Heart right ventricle (tissue), 16 donors: Measurements from ENCODE around the gene HIC1. TPM values are rescaled to one million over a fixed set of nuclear protein-coding genes. Genes with fewer than 3 reads are reported as not detected.

Source experiments
- ATAC-seq, 8 donors: fragments of 200-7000 bp; cut with Tn5 transposase; one replicate each; pipeline ENCODE4 v1.9.1; 2020; ENCODE audit warnings: mild to moderate bottlenecking in 8 of 8, moderate library complexity in 8 of 8, moderate number of reproducible peaks in 1 of 8
- DNase-seq, 2 donors: peaks; one replicate each; pipeline ENCODE4 v3.0.0-alpha.2; 2020
- H3K27ac ChIP-seq, 10 donors: fragments of 200-600 bp; sonication (generic) in 2 of 10; one replicate each; pipeline versions ENCODE4 v1.5.0 to v1.8.0; 2020 to 2022; ENCODE audit warnings: mild to moderate bottlenecking in 3 of 10
- H3K27me3 ChIP-seq, 7 donors: fragments of 200-600 bp; one replicate each; pipeline ENCODE4 v1.8.0; 2021 to 2022; ENCODE audit warnings: mild to moderate bottlenecking in 2 of 7
- H3K36me3 ChIP-seq, 9 donors: fragments of 200-600 bp; sonication (generic) in 1 of 9; one replicate each; pipeline versions ENCODE4 v1.5.0 to v1.8.0; 2020 to 2022; ENCODE audit warnings: mild to moderate bottlenecking in 2 of 9
- H3K4me1 ChIP-seq, 9 donors: fragments of 200-600 bp; sonication (generic) in 1 of 9; one replicate each; pipeline versions ENCODE4 v1.5.0 to v1.8.0; 2020 to 2022; ENCODE audit warnings: mild to moderate bottlenecking in 4 of 9
- H3K4me3 ChIP-seq, 10 donors: fragments of 200-600 bp; sonication (generic) in 2 of 10; one replicate each; pipeline versions ENCODE4 v1.5.0 to v1.8.0; 2020 to 2022; ENCODE audit warnings: mild to moderate bottlenecking in 7 of 10, moderate library complexity in 2 of 10
- H3K9me3 ChIP-seq, 11 donors: fragments of 200-600 bp in 10 of 11; sonication (generic) in 2 of 11; one replicate each; pipeline versions ENCODE4 v1.5.0 to v1.8.0; 2013 to 2022; ENCODE audit warnings: mild to moderate bottlenecking in 2 of 11, control low read depth in 1 of 11, moderate library complexity in 1 of 11
- WGBS, 2 donors: extraction: QIAGEN DNeasy Blood & Tissue Kit; methylation state at CpG; one replicate each; pipeline ENCODE4 v1.1.7; 2013; ENCODE audit warnings: inconsistent platforms in 1 of 2; 5-methylcytosine and 5-hydroxymethylcytosine counted together
- intact Hi-C, 10 donors: fragments of 100-400 bp; cut with DNase I; formaldehyde crosslinking; loops; one replicate each; pipeline versions ENCODE4 v1.11.1 to v1.14.2; 2022
- polyA plus RNA-seq, 2 donors: library from polyadenylated mRNA; stranded (reverse); fragments of 200-250 nt; gene quantifications; one replicate each; pipeline ENCODE4 v1.2.3, GENCODE V29; 2013
- total RNA-seq, 10 donors: library from RNA; stranded (reverse); fragmentation: NEBNext Ultra II Directional in 3 of 10; extraction: Animal tissue kit (Norgen Biotek cat#: 25700) in 3 of 10; gene quantifications; one replicate each; pipeline versions ENCODE4 v1.2.1 to v1.2.4, GENCODE V29; 2021 to 2023
- TF ChIP-seq, protein P1 (sequence below), 9 donors: fragments of 200-600 bp; sonication (generic) in 2 of 9; IDR thresholded peaks; one replicate each; pipeline versions ENCODE4 v1.5.0 to v1.8.0; 2021 to 2022; ENCODE audit warnings: antibody characterized with exemption in 9 of 9, mild to moderate bottlenecking in 5 of 9, moderate library complexity in 1 of 9
- donor health status: Arrhythmogenic right ventricular cardiomyopathy.
- donor health status: ischemic (EF 13 %, LVEDD 7.1; RV severe dilation, severe dysfunction).
- donor health status: healthy with polysubstance abuse.
- donor health status: DM: no; HTN: yes; CAD: no.
- donor health status: DM: no; HTN: no; CAD: no.
- donor health status: ischemic (EF 25% LVEDD 6.9; RV normal size, moderate dysfunction).
- donor health status: ischemic (EF 25% LVEDD 5.7; RV mildly dilated, moderate dysfunction).
- donor health status: healthy.
- donor health status: DM: yes; HTN: yes; CAD: no.
- donor health status: Ischemic cardiomyopathy.
- donor health status: ischemic (EF 35%, LVEDD 5.7; RV mildly dilated, moderate dysfunction).
- donor health status: nonischemic (EF 11% LVEDD 7.7; RV severe dilation, severe dysfunction).
- donor health status: DM: yes; HTN: yes; CAD: no.
- donor health status: PGD.
- donor health status: ischemic (EF 29% LVEDD 5.4; RV normal size, mild dysfunction).
- donor health status: nonischemic (EF 23%, LVEDD 6.1; RV moderate dilation, normal function).

Gene HIC1
- total and polyA plus RNA-seq, 12 donors = 3.5 to 37.5 (median 12.1) TPM

DNA sequence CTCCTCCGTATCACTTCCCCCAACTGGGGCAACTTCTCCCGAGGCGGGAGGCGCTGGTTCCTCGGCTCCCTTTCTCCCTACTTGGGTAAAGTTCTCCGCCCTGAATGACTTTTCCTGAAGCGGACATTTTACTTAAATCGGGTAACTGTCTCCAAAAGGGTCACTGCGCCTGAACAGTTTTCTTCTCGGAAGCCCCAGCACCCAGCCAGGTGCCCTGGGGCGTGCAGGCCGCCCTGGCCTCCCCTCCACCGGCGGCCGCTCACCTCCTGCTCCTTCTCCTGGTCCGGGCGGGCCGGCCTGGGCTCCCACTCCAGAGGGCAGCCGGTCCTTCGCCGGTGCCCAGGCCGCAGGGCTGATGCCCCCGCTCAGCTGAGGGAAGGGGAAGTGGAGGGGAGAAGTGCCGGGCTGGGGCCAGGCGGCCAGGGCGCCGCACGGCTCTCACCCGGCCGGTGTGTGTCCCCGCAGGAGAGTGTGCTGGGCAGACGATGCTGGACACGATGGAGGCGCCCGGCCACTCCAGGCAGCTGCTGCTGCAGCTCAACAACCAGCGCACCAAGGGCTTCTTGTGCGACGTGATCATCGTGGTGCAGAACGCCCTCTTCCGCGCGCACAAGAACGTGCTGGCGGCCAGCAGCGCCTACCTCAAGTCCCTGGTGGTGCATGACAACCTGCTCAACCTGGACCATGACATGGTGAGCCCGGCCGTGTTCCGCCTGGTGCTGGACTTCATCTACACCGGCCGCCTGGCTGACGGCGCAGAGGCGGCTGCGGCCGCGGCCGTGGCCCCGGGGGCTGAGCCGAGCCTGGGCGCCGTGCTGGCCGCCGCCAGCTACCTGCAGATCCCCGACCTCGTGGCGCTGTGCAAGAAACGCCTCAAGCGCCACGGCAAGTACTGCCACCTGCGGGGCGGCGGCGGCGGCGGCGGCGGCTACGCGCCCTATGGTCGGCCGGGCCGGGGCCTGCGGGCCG, 1.6 kb downstream of the HIC1 start:
- intact Hi-C loops = loop anchor here in 7 of 10 donors (5.0 to 10.0 kb wide), 7 partner anchors 36 to 338 kb away; no protein-coding TSS in a partner anchor
- peaks cover 0 to 66% (median 12%) of the 10 kb centered on the region in 7 donors for H3K27me3 ChIP-seq
- H3K4me1 ChIP-seq = peaks cover 28 to 73% (median 58%) of the 10 kb centered on the region in 9 donors

DNA sequence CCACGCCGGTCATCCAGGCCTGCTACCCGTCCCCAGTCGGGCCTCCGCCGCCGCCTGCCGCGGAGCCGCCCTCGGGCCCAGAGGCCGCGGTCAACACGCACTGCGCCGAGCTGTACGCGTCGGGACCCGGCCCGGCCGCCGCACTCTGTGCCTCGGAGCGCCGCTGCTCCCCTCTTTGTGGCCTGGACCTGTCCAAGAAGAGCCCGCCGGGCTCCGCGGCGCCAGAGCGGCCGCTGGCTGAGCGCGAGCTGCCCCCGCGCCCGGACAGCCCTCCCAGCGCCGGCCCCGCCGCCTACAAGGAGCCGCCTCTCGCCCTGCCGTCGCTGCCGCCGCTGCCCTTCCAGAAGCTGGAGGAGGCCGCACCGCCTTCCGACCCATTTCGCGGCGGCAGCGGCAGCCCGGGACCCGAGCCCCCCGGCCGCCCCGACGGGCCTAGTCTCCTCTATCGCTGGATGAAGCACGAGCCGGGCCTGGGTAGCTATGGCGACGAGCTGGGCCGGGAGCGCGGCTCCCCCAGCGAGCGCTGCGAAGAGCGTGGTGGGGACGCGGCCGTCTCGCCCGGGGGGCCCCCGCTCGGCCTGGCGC, 2.4 kb downstream of the HIC1 start:
- H3K36me3 ChIP-seq = peaks cover 0 to 56% (median 0%) of the 10 kb centered on the region in 9 donors
- intact Hi-C loops = loop anchor here in 7 of 10 donors (5.0 to 10.0 kb wide), 7 partner anchors 35 to 338 kb away; no protein-coding TSS in a partner anchor
- peak overlapping the region; percentile 28 to 83 (median 71) for H3K4me3 ChIP-seq
- peaks cover 32 to 75% (median 64%) of the 10 kb centered on the region in 9 donors for H3K4me1 ChIP-seq
- peaks cover 0 to 59% (median 11%) of the 10 kb centered on the region in 7 donors for H3K27me3 ChIP-seq
- DNase-seq (no peak), ATAC-seq (no peak)
- H3K27ac ChIP-seq = peak overlapping the region; percentile 78 to 97 (median 93)
- WGBS, 2 donors = 10 to 14% methylated on average over 60 to 81 of the region's 81 CpGs
- H3K9me3 ChIP-seq = no peaks in the 10 kb centered on the region
- TF ChIP-seq, protein P1, sequence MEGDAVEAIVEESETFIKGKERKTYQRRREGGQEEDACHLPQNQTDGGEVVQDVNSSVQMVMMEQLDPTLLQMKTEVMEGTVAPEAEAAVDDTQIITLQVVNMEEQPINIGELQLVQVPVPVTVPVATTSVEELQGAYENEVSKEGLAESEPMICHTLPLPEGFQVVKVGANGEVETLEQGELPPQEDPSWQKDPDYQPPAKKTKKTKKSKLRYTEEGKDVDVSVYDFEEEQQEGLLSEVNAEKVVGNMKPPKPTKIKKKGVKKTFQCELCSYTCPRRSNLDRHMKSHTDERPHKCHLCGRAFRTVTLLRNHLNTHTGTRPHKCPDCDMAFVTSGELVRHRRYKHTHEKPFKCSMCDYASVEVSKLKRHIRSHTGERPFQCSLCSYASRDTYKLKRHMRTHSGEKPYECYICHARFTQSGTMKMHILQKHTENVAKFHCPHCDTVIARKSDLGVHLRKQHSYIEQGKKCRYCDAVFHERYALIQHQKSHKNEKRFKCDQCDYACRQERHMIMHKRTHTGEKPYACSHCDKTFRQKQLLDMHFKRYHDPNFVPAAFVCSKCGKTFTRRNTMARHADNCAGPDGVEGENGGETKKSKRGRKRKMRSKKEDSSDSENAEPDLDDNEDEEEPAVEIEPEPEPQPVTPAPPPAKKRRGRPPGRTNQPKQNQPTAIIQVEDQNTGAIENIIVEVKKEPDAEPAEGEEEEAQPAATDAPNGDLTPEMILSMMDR (IDR thresholded peaks at IDR 0.05) = no peak

More for the DNA sequence above, 1.6 kb downstream of the HIC1 start:
- ATAC-seq (no peak), DNase-seq (no peak)
- TF ChIP-seq, protein P1 (IDR thresholded peaks at IDR 0.05) = peak in 3 of 9 donors; percentile 12 to 22 (median 14)
- peak overlapping the region; percentile 78 to 97 (median 93) for H3K27ac ChIP-seq
- 23% methylated on average over 84 to 85 of the region's 85 CpGs for WGBS, 2 donors
- H3K9me3 ChIP-seq = no peaks in the 10 kb centered on the region
- peak overlapping the region; percentile 22 to 83 (median 71) for H3K4me3 ChIP-seq
- peaks cover 0 to 48% (median 0%) of the 10 kb centered on the region in 9 donors for H3K36me3 ChIP-seq

DNA sequence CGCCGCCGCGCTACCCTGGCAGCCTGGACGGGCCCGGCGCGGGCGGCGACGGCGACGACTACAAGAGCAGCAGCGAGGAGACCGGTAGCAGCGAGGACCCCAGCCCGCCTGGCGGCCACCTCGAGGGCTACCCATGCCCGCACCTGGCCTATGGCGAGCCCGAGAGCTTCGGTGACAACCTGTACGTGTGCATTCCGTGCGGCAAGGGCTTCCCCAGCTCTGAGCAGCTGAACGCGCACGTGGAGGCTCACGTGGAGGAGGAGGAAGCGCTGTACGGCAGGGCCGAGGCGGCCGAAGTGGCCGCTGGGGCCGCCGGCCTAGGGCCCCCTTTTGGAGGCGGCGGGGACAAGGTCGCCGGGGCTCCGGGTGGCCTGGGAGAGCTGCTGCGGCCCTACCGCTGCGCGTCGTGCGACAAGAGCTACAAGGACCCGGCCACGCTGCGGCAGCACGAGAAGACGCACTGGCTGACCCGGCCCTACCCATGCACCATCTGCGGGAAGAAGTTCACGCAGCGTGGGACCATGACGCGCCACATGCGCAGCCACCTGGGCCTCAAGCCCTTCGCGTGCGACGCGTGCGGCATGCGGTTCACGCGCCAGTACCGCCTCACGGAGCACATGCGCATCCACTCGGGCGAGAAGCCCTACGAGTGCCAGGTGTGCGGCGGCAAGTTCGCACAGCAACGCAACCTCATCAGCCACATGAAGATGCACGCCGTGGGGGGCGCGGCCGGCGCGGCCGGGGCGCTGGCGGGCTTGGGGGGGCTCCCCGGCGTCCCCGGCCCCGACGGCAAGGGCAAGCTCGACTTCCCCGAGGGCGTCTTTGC, 3.1 kb downstream of the HIC1 start:
- DNase-seq = no peak
- WGBS, 2 donors = 24 to 27% methylated on average over 95 to 98 of the region's 98 CpGs
- H3K27ac ChIP-seq = peak overlapping the region; percentile 78 to 97 (median 93)
- H3K9me3 ChIP-seq = no peaks in the 10 kb centered on the region
- H3K36me3 ChIP-seq = peaks cover 0 to 63% (median 0%) of the 10 kb centered on the region in 9 donors
- ATAC-seq = no peak
- TF ChIP-seq, protein P1 (IDR thresholded peaks at IDR 0.05) = no peak
- intact Hi-C loops = loop anchor here in 7 of 10 donors (5.0 to 10.0 kb wide), 7 partner anchors 34 to 337 kb away; no protein-coding TSS in a partner anchor
- H3K27me3 ChIP-seq = peaks cover 0 to 58% (median 11%) of the 10 kb centered on the region in 7 donors
- peak overlapping the region in 9 of 10 donors; percentile 50 to 83 (median 71) for H3K4me3 ChIP-seq
- peaks cover 37 to 82% (median 70%) of the 10 kb centered on the region in 9 donors for H3K4me1 ChIP-seq
